ENCODE measurements around the gene PERM1.

PERM1 gene

DNA sequence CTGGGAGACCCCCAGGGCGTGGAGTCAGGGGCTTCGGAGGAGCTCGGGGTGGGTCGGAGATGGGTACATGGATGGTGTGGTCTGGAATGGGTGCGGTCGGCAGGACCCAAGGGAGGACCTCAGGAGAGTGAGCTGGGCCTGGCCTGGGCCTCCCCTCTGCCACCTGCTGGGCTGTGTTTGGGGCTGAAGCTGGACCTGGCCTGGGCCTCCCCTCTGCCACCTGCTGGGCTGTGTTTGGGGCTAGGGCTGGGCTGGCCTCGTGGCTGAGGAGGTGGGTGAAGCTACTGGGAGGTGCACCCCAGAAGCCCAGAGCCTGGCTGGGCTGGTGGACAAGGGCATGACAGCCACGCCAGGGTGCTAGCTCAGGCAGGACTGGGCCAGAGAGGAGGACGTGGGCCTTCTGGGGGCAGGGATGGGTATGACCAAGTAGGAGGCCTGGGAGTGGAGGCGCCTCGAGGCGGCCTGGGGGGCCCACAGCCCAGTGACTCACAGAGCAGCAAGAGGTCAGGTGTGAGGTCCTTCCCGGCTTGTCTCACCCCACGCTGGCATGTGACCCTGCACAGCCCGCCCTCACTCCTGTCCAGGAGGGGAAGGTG, 43.7 kb downstream of the PERM1 start:
- peaks cover 23% of the 10 kb centered on the region for H3K27me3 ChIP-seq (ENCODE audit: low read depth, low read length)
- peaks cover 0 to 55% of the 10 kb centered on the region in 2 donors for H3K4me1 ChIP-seq (ENCODE audit: control insufficient read depth in 1 of 2, insufficient read depth in 2 of 2, low read length in 2 of 2)
- H3K36me3 ChIP-seq (ENCODE audit: control insufficient read depth in 1 of 2, insufficient read depth in 2 of 2, low read length in 2 of 2): no peaks in the 10 kb centered on the region
- no peaks in the 10 kb centered on the region for H3K9me3 ChIP-seq (ENCODE audit: control insufficient read depth in 1 of 2, low read length in 2 of 2)
- no peak overlapping the region for H3K4me3 ChIP-seq (ENCODE audit: low read depth in 1 of 2, low read length in 2 of 2)
- no peak overlapping the region for H3K27ac ChIP-seq (ENCODE audit: low read length)

- H3K27me3 ChIP-seq (ENCODE audit: low read depth, low read length): peaks cover 19% of the 10 kb centered on the region
Measured at GRCh38 chr1:937521-937920, 44.4 kb downstream of the PERM1 start.

GRCh38 chr1:936348-937264, 45.3 kb downstream of the PERM1 start:
- peaks cover 19% of the 10 kb centered on the region for H3K27me3 ChIP-seq (ENCODE audit: low read depth, low read length)
- H3K4me3 ChIP-seq (ENCODE audit: low read depth in 1 of 2, low read length in 2 of 2): no peak overlapping the region

More at GRCh38 chr1:937521-937920, 44.4 kb downstream of the PERM1 start:
- H3K4me1 ChIP-seq (ENCODE audit: control insufficient read depth in 1 of 2, insufficient read depth in 2 of 2, low read length in 2 of 2): peaks cover 0 to 50% of the 10 kb centered on the region in 2 donors
- no peak overlapping the region for H3K27ac ChIP-seq (ENCODE audit: low read length)
- H3K36me3 ChIP-seq (ENCODE audit: control insufficient read depth in 1 of 2, insufficient read depth in 2 of 2, low read length in 2 of 2): no peaks in the 10 kb centered on the region
- H3K9me3 ChIP-seq (ENCODE audit: control insufficient read depth in 1 of 2, low read length in 2 of 2): no peaks in the 10 kb centered on the region
- no peak overlapping the region for H3K4me3 ChIP-seq (ENCODE audit: low read depth in 1 of 2, low read length in 2 of 2)

GRCh38 chr1:935751-936231, 46.1 kb downstream of the PERM1 start:
- H3K4me3 ChIP-seq (ENCODE audit: low read depth in 1 of 2, low read length in 2 of 2): no peak overlapping the region
- no peaks in the 10 kb centered on the region for H3K9me3 ChIP-seq (ENCODE audit: control insufficient read depth in 1 of 2, low read length in 2 of 2)
- H3K27ac ChIP-seq (ENCODE audit: low read length): no peak overlapping the region
- H3K4me1 ChIP-seq (ENCODE audit: control insufficient read depth in 1 of 2, insufficient read depth in 2 of 2, low read length in 2 of 2): peaks cover 0 to 33% of the 10 kb centered on the region in 2 donors
- H3K36me3 ChIP-seq (ENCODE audit: control insufficient read depth in 1 of 2, insufficient read depth in 2 of 2, low read length in 2 of 2): no peaks in the 10 kb centered on the region
- H3K27me3 ChIP-seq (ENCODE audit: low read depth, low read length): peaks cover 13% of the 10 kb centered on the region

More at GRCh38 chr1:936348-937264, 45.3 kb downstream of the PERM1 start:
- Histone ChIP-seq H3K9me3 (ENCODE audit: control insufficient read depth in 1 of 2, low read length in 2 of 2) (no peaks in the 10 kb centered on the region), H3K27ac (ENCODE audit: low read length) (no peak overlapping the region), H3K36me3 (ENCODE audit: control insufficient read depth in 1 of 2, insufficient read depth in 2 of 2, low read length in 2 of 2) (no peaks in the 10 kb centered on the region), H3K4me1 (ENCODE audit: control insufficient read depth in 1 of 2, insufficient read depth in 2 of 2, low read length in 2 of 2) (peaks cover 0 to 41% of the 10 kb centered on the region in 2 donors)

GRCh38 chr1:934991-935750, 46.7 kb downstream of the PERM1 start:
- Histone ChIP-seq H3K4me3 (ENCODE audit: low read depth in 1 of 2, low read length in 2 of 2) (no peak overlapping the region), H3K27ac (ENCODE audit: low read length) (no peak overlapping the region), H3K9me3 (ENCODE audit: control insufficient read depth in 1 of 2, low read length in 2 of 2) (no peaks in the 10 kb centered on the region), H3K27me3 (ENCODE audit: low read depth, low read length) (peaks cover 8% of the 10 kb centered on the region), H3K36me3 (ENCODE audit: control insufficient read depth in 1 of 2, insufficient read depth in 2 of 2, low read length in 2 of 2) (no peaks in the 10 kb centered on the region), H3K4me1 (ENCODE audit: control insufficient read depth in 1 of 2, insufficient read depth in 2 of 2, low read length in 2 of 2) (peaks cover 0 to 27% of the 10 kb centered on the region in 2 donors)

DNA sequence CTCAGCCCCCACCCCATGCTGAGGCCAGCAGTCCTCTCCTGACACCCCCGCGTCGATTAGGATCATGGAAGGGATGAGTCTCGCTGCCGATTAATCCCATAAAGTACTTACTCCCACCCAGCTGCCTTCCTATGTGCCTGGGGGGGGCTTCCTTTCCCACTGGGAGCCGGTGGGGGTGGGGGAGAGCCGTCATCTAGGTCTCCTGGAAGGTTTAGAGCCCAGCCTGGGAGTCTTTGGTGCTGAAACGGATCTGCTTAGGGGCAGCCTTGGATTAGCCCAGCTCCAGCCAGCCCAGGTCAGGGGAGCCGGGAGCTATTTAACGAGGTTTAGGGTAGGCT, 48.3 kb downstream of the PERM1 start:
- H3K27ac ChIP-seq (ENCODE audit: low read length): no peak overlapping the region
- no peaks in the 10 kb centered on the region for H3K36me3 ChIP-seq (ENCODE audit: control insufficient read depth in 1 of 2, insufficient read depth in 2 of 2, low read length in 2 of 2)
- no peak overlapping the region for H3K4me3 ChIP-seq (ENCODE audit: low read depth in 1 of 2, low read length in 2 of 2)
- H3K27me3 ChIP-seq (ENCODE audit: low read depth, low read length): peaks cover 8% of the 10 kb centered on the region
- peaks cover 0 to 13% of the 10 kb centered on the region in 2 donors for H3K4me1 ChIP-seq (ENCODE audit: control insufficient read depth in 1 of 2, insufficient read depth in 2 of 2, low read length in 2 of 2)
- no peaks in the 10 kb centered on the region for H3K9me3 ChIP-seq (ENCODE audit: control insufficient read depth in 1 of 2, low read length in 2 of 2)

DNA sequence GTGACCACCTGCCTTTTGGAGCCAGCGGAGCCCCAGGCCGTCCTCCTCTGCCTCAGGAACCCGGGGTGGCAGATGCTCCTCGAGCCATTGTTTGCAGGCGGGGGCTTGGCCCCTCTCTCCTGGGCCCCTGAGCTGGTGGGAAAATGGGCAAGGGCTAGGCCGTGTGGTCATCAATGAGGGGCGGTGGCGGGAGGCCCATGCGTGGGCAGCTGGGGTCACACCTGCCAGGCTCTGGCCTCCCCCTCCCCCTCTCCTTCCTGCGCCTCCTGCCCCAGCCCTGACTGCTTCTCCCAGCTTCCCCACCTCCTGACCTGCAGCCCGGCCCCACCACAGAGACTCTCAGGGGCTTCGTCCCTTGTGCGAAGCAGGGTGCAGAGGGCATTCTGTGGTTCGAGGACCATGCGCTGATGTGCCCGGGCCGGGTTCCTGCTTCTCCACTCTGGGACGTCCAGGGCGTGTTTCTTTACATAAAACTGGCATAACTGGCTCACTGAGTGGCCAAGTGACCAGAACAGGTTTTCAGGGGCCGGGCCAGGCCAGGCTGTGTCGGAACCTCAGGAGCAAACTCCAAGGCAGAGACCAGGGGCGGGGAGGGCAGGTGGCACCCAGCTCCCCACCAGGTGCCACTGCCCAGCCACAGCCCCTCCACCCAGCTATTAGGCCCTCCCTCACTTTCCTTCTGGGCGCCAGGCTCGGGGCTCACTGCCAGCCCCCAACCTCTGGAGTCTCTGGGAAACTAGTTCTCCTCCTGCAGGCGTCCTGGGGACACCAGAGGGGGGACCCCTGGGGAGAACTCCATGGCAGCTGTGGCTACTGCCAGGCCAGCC, 48.9 kb downstream of the PERM1 start:
- no peak overlapping the region for H3K4me3 ChIP-seq (ENCODE audit: low read depth in 1 of 2, low read length in 2 of 2)
- H3K27me3 ChIP-seq (ENCODE audit: low read depth, low read length): peaks cover 8% of the 10 kb centered on the region
- H3K4me1 ChIP-seq (ENCODE audit: control insufficient read depth in 1 of 2, insufficient read depth in 2 of 2, low read length in 2 of 2): peaks cover 0 to 13% of the 10 kb centered on the region in 2 donors
- no peaks in the 10 kb centered on the region for H3K36me3 ChIP-seq (ENCODE audit: control insufficient read depth in 1 of 2, insufficient read depth in 2 of 2, low read length in 2 of 2)
- no peaks in the 10 kb centered on the region for H3K9me3 ChIP-seq (ENCODE audit: control insufficient read depth in 1 of 2, low read length in 2 of 2)
- H3K27ac ChIP-seq (ENCODE audit: low read length): no peak overlapping the region

DNA sequence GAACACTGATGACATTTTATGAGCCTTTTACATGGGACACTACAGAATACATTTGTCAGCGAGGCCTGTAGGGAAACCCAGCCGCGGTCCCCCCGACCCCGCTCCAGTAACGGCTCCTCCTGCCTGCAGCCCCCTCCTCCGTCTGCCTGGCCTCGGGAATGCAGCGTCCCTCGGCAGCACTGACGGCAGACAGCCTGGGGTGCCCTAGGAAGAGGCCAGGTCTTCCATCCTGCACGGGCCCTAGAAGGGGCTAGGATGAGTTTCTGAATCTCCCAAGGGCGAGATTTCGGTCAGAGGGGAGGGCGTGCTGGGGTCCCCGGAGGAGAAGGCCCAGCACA, 49.8 kb downstream of the PERM1 start:
- no peaks in the 10 kb centered on the region for H3K36me3 ChIP-seq (ENCODE audit: control insufficient read depth in 1 of 2, insufficient read depth in 2 of 2, low read length in 2 of 2)
- H3K27ac ChIP-seq (ENCODE audit: low read length): no peak overlapping the region
- peaks cover 0 to 13% of the 10 kb centered on the region in 2 donors for H3K4me1 ChIP-seq (ENCODE audit: control insufficient read depth in 1 of 2, insufficient read depth in 2 of 2, low read length in 2 of 2)
- H3K27me3 ChIP-seq (ENCODE audit: low read depth, low read length): peaks cover 8% of the 10 kb centered on the region
- H3K9me3 ChIP-seq (ENCODE audit: control insufficient read depth in 1 of 2, low read length in 2 of 2): no peaks in the 10 kb centered on the region
- no peak overlapping the region for H3K4me3 ChIP-seq (ENCODE audit: low read depth in 1 of 2, low read length in 2 of 2)

DNA sequence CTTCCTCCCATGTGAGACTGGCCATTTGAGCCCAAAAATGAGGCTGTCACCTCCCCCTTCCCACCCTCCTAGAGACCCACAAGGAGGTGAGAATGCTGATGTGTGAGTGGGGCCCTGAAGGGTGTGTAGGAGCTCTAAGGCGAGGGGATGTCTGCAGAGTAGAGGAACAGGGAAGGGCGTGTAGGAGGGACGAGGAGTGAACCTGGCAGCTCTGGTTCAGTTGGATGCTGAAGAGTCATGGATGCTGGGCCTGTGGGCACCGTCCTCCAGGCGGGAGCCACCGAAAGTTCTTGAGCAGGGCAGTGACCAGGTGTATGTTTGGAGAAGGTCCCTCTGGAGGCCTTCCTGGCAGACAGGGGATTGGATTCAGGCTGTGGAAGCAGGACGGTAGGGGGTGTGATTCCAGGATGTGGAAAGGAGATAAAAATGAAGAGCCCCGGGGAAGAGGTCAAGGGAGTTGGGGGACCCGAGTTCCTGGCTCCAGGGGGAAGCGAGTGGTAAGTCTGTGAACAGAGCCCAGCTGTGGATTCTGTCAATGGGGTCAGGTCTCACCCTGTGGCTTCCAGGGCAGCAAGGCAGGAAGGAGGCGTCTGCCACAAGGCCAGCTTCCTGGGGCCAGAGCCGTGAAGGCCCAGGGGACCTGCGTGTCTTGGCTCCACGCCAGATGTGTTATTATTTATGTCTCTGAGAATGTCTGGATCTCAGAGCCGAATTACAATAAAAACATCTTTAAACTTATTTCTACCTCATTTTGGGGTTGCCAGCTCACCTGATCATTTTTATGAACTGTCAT, 50.3 kb downstream of the PERM1 start:
- no peak overlapping the region for H3K4me3 ChIP-seq (ENCODE audit: low read depth in 1 of 2, low read length in 2 of 2)
- no peaks in the 10 kb centered on the region for H3K9me3 ChIP-seq (ENCODE audit: control insufficient read depth in 1 of 2, low read length in 2 of 2)
- peaks cover 8% of the 10 kb centered on the region for H3K27me3 ChIP-seq (ENCODE audit: low read depth, low read length)
- H3K27ac ChIP-seq (ENCODE audit: low read length): no peak overlapping the region
- peaks cover 0 to 13% of the 10 kb centered on the region in 2 donors for H3K4me1 ChIP-seq (ENCODE audit: control insufficient read depth in 1 of 2, insufficient read depth in 2 of 2, low read length in 2 of 2)
- no peaks in the 10 kb centered on the region for H3K36me3 ChIP-seq (ENCODE audit: control insufficient read depth in 1 of 2, insufficient read depth in 2 of 2, low read length in 2 of 2)

DNA sequence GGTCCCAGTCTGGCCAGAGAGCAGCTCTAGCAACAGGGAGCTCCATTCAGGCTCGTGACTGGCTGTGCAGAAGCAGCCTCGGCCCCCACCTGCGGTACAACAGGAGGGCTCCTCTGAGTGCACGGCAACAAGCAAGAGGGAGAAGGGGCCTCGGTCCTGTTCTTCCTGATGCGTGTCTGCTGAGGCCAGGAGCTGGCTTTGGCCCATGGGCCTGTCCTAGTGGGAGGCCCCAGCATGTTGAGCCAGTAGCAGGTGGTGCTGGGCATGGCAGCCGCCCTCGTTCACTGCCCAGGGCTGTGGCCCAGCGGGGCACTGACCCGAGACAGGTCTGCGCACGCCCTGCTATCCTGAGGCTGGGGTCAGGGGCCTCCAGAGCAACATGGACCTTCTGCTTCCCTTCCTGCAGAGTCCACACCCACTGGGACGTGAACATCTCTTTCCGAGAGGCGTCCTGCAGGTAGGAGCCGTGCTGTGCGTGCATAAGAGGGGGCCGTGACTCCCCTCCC, 51.2 kb downstream of the PERM1 start:
- no peaks in the 10 kb centered on the region for H3K36me3 ChIP-seq (ENCODE audit: control insufficient read depth in 1 of 2, insufficient read depth in 2 of 2, low read length in 2 of 2)
- no peak overlapping the region for H3K27ac ChIP-seq (ENCODE audit: low read length)
- H3K9me3 ChIP-seq (ENCODE audit: control insufficient read depth in 1 of 2, low read length in 2 of 2): no peaks in the 10 kb centered on the region
- peaks cover 0 to 12% of the 10 kb centered on the region in 2 donors for H3K4me1 ChIP-seq (ENCODE audit: control insufficient read depth in 1 of 2, insufficient read depth in 2 of 2, low read length in 2 of 2)
- peaks cover 16% of the 10 kb centered on the region for H3K27me3 ChIP-seq (ENCODE audit: low read depth, low read length)
- H3K4me3 ChIP-seq (ENCODE audit: low read depth in 1 of 2, low read length in 2 of 2): no peak overlapping the region
